Caco-2 (cell line): ENCODE measurements around the gene SLC9A4. TPM values are rescaled to one million over a fixed set of nuclear protein-coding genes. Genes with fewer than 3 reads are reported as not detected.
"Not testable (repeated sequence)": the region's sequence is repeated elsewhere in the genome, so short reads cannot be mapped to it uniquely, and the experiment has no call there.

ENCODE experiments used
- BruUV-seq: library from RNA; stranded (reverse); fragments of 400-500 nt; replicated peaks from 2 replicates; lab custom pipeline; 2021; lab: Mats Ljungman, UMichigan
- CTCF ChIA-PET: fragments of 300-600 bp; sonication (Branson Sonifier 250); formaldehyde crosslinking; loops from one replicate; lab custom pipeline; 2022; ENCODE audit warnings: antibody characterized with exemption; lab: Charles Lee
- POLR2A ChIA-PET: fragments of 300-600 bp; sonication (Branson Sonifier 250); formaldehyde crosslinking; loops from one replicate; lab custom pipeline; 2022; ENCODE audit warnings: antibody characterized with exemption; lab: Charles Lee
- DNase-seq, 2 experiments: peaks; one replicate each; pipeline versions ENCODE4 v3.0.0 to v3.0.0-alpha.2; 2020 to 2022
- H3K27me3 ChIP-seq: replicated peaks from 2 replicates; pipeline ENCODE4 v1.6.0; 2011; ENCODE audit warnings: low read length; ENCODE audit not compliant: control insufficient read depth, insufficient read depth
- H3K36me3 ChIP-seq: 2 replicates; pipeline ENCODE4 v1.5.1; 2011; ENCODE audit warnings: low read length; ENCODE audit not compliant: control insufficient read depth, insufficient read depth
- H3K4me1 ChIP-seq: fragments of 250-450 bp; sonication (Bioruptor Pico); 2 replicates; pipeline ENCODE4 v1.5.1; 2020; ENCODE audit warnings: mild to moderate bottlenecking
- H3K4me3 ChIP-seq: 2 replicates; pipeline ENCODE4 v1.5.1; 2011; ENCODE audit warnings: low read depth, mild to moderate bottlenecking, control low read depth, low read length
- H3K9me3 ChIP-seq: fragments of 250-450 bp; sonication (Bioruptor Pico); 2 replicates; pipeline ENCODE4 v1.5.1; 2020; ENCODE audit warnings: mild to moderate bottlenecking, moderate library complexity
- H3K27ac Mint-ChIP-seq: one replicate; pipeline ENCODE4 v1.8.0; 2022; ENCODE audit warnings: mixed read lengths; ENCODE audit not compliant: unreplicated experiment
- H3K27me3 Mint-ChIP-seq: one replicate; pipeline ENCODE4 v1.8.0; 2022; ENCODE audit warnings: mixed read lengths; ENCODE audit not compliant: insufficient read depth, unreplicated experiment
- H3K36me3 Mint-ChIP-seq: one replicate; pipeline ENCODE4 v1.8.0; 2022; ENCODE audit warnings: mild to moderate bottlenecking, mixed read lengths; ENCODE audit not compliant: insufficient read depth, unreplicated experiment
- H3K4me1 Mint-ChIP-seq: one replicate; pipeline ENCODE4 v1.8.0; 2022; ENCODE audit warnings: low read depth, mixed read lengths; ENCODE audit not compliant: unreplicated experiment
- H3K4me3 Mint-ChIP-seq: one replicate; pipeline ENCODE4 v1.8.0; 2022; ENCODE audit warnings: mild to moderate bottlenecking, moderate library complexity, mixed read lengths; ENCODE audit not compliant: unreplicated experiment
- H3K9me3 Mint-ChIP-seq: one replicate; pipeline ENCODE4 v1.8.0; 2022; ENCODE audit warnings: mixed read lengths; ENCODE audit not compliant: unreplicated experiment
- CTCF ChIP-seq, 2 experiments: fragments of 200-600 bp in 1 of 2; IDR thresholded peaks; 1 replicate in 1 of 2; 2 replicates in 1 of 2; pipeline versions ENCODE4 v1.5.1 to v1.8.0; 2011 to 2022; ENCODE audit warnings: antibody characterized with exemption in 1 of 2, control low read depth in 1 of 2, inconsistent platforms in 1 of 2, low read depth in 1 of 2, low read length in 1 of 2, mild to moderate bottlenecking in 1 of 2, moderate library complexity in 1 of 2; ENCODE audit not compliant: insufficient read depth in 1 of 2, severe bottlenecking in 1 of 2, unreplicated experiment in 1 of 2
- intact Hi-C: fragments of 100-400 bp; cut with micrococcal nuclease; formaldehyde crosslinking; loops from one replicate; pipeline ENCODE4 v1.10.0; 2022; ENCODE audit not compliant: unreplicated experiment
- total RNA-seq: library from RNA; stranded (reverse); gene quantifications from 2 replicates; pipeline ENCODE4 v1.2.3, GENCODE V29; 2022

The SLC9A4 gene
- total RNA-seq, 1 experiment from 2014 or later = 1.4 TPM

- no peak overlapping the region for H3K4me3 Mint-ChIP-seq
- H3K9me3 Mint-ChIP-seq = peaks cover 36% of the 10 kb centered on the region
- no peaks in the 10 kb centered on the region for H3K36me3 ChIP-seq
- H3K27me3 ChIP-seq = no peaks in the 10 kb centered on the region
- no peaks in the 10 kb centered on the region for H3K36me3 Mint-ChIP-seq
- ChIA-PET POLR2A (interaction anchor here (1.0 kb wide), 1 partner anchor 35 kb away, joined by 3 read pairs; no protein-coding TSS in a partner anchor), CTCF (interaction anchor here (0.6 kb wide), 1 partner anchor 254 kb away, joined by 3 read pairs; no protein-coding TSS in a partner anchor)
- H3K4me1 Mint-ChIP-seq = peaks cover 9% of the 10 kb centered on the region
- no peak overlapping the region for H3K4me3 ChIP-seq
- no peaks in the 10 kb centered on the region for H3K4me1 ChIP-seq
- peaks cover 20% of the 10 kb centered on the region; the same call in 1 of the 2 replicates for H3K9me3 ChIP-seq
- no peaks in the 10 kb centered on the region for H3K27me3 Mint-ChIP-seq
- peak in 1 of 2 experiments; percentile 5 for DNase-seq
- intact Hi-C loops = no loop called here
- no peak overlapping the region for H3K27ac Mint-ChIP-seq
- no TSS peak for BruUV-seq
- TF ChIP-seq CTCF (IDR thresholded peaks at IDR 0.05; ENCODE audit: insufficient read depth in 1 of 2, low read depth in 1 of 2, low read length in 1 of 2, severe bottlenecking in 1 of 2, unreplicated experiment in 1 of 2) = no peak
Measured at GRCh38 chr2:102551329-102552096, 78.5 kb downstream of the SLC9A4 start.

- Histone ChIP-seq H3K27me3 (no peaks in the 10 kb centered on the region), H3K4me3 (no peak overlapping the region), H3K9me3 (peaks cover 20% of the 10 kb centered on the region; the same call in 1 of the 2 replicates), H3K4me1 (no peaks in the 10 kb centered on the region; the same call in 1 of the 2 replicates), H3K36me3 (no peaks in the 10 kb centered on the region)
- no peak overlapping the region for H3K4me3 Mint-ChIP-seq
- no peaks in the 10 kb centered on the region for H3K27me3 Mint-ChIP-seq
- peaks cover 20% of the 10 kb centered on the region for H3K9me3 Mint-ChIP-seq
- DNase-seq = no peak
- ChIA-PET POLR2A (no interaction called here), CTCF (no interaction called here)
- H3K36me3 Mint-ChIP-seq = no peaks in the 10 kb centered on the region
- H3K4me1 Mint-ChIP-seq = peaks cover 16% of the 10 kb centered on the region
- H3K27ac Mint-ChIP-seq = no peak overlapping the region
- intact Hi-C loops = no loop called here
- TF ChIP-seq CTCF (IDR thresholded peaks at IDR 0.05; ENCODE audit: insufficient read depth in 1 of 2, low read depth in 1 of 2, low read length in 1 of 2, severe bottlenecking in 1 of 2, unreplicated experiment in 1 of 2) = no peak
- BruUV-seq = no TSS peak
Measured at GRCh38 chr2:102553601-102554000, 80.6 kb downstream of the SLC9A4 start.

- no peak for DNase-seq
- BruUV-seq = no TSS peak
- H3K27me3 ChIP-seq = no peaks in the 10 kb centered on the region
- POLR2A ChIA-PET = no interaction called here
- H3K4me3 Mint-ChIP-seq = no peak overlapping the region
- H3K4me1 ChIP-seq = no peaks in the 10 kb centered on the region; the same call in 1 of the 2 replicates
- H3K9me3 ChIP-seq = no peaks in the 10 kb centered on the region
- CTCF ChIA-PET = no interaction called here
- H3K4me1 Mint-ChIP-seq = peaks cover 8% of the 10 kb centered on the region
- no peak for TF ChIP-seq CTCF (IDR thresholded peaks at IDR 0.05; ENCODE audit: insufficient read depth in 1 of 2, low read depth in 1 of 2, low read length in 1 of 2, severe bottlenecking in 1 of 2, unreplicated experiment in 1 of 2)
- no peak overlapping the region for H3K4me3 ChIP-seq
- no peaks in the 10 kb centered on the region for H3K9me3 Mint-ChIP-seq
- no peaks in the 10 kb centered on the region for H3K27me3 Mint-ChIP-seq
- H3K36me3 Mint-ChIP-seq = no peaks in the 10 kb centered on the region
- intact Hi-C loops = no loop called here
- H3K27ac Mint-ChIP-seq = no peak overlapping the region
- no peaks in the 10 kb centered on the region for H3K36me3 ChIP-seq
Measured at GRCh38 chr2:102558463-102558862, 85.4 kb downstream of the SLC9A4 start.

GRCh38 chr2:102562542-102562941, 89.5 kb downstream of the SLC9A4 start:
- H3K4me1 Mint-ChIP-seq, H3K4me3 ChIP-seq, H3K4me3 Mint-ChIP-seq, H3K9me3 ChIP-seq, DNase-seq, BruUV-seq, H3K36me3 ChIP-seq, H3K36me3 Mint-ChIP-seq, POLR2A ChIA-PET, CTCF ChIA-PET, H3K27me3 ChIP-seq, H3K4me1 ChIP-seq, H3K27me3 Mint-ChIP-seq, H3K27ac Mint-ChIP-seq, intact Hi-C loops: not testable (repeated sequence)
- H3K9me3 Mint-ChIP-seq = peaks cover 23% of the 10 kb centered on the region
